ENCODE measurements around the gene UMPS.

GRCh38 chr3:124777762-124778470 lies 47.7 kb downstream of the UMPS start:
- TF ChIP-seq, protein P1, sequence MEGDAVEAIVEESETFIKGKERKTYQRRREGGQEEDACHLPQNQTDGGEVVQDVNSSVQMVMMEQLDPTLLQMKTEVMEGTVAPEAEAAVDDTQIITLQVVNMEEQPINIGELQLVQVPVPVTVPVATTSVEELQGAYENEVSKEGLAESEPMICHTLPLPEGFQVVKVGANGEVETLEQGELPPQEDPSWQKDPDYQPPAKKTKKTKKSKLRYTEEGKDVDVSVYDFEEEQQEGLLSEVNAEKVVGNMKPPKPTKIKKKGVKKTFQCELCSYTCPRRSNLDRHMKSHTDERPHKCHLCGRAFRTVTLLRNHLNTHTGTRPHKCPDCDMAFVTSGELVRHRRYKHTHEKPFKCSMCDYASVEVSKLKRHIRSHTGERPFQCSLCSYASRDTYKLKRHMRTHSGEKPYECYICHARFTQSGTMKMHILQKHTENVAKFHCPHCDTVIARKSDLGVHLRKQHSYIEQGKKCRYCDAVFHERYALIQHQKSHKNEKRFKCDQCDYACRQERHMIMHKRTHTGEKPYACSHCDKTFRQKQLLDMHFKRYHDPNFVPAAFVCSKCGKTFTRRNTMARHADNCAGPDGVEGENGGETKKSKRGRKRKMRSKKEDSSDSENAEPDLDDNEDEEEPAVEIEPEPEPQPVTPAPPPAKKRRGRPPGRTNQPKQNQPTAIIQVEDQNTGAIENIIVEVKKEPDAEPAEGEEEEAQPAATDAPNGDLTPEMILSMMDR (IDR thresholded peaks at IDR 0.05), result no peak
- no peak for TF ChIP-seq POLR2A (IDR thresholded peaks at IDR 0.05)

All from esophagus squamous epithelium (tissue), 4 donors.